NCI-H1930 (cell line): Measurements from ENCODE around the gene SMC4.

ENCODE experiments used
- DNase-seq, 2 experiments: peaks; one replicate each; lab custom pipeline; 2025; lab: John Stamatoyannopoulos, UW

The SMC4 gene

DNA sequence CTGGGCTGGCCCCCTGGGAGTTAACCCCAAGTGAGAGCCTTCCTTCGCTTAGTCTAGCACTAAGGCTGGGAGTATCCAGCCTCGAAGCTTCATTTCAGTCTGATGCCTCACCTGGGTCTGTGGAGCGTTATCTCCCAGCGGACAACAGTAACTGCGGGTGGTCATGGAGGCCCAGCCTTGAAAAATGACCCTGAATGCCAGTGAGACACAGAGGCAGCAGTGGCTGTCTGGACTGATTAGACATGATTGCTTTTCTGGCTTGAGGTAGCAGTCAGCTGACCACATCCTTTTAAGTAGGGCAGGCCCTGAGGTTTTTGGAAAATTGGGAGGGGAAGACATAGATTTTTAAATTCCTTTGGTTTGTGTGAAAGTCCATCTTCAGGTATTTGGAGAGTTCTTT is 78.3 kb downstream of the SMC4 start:
- DNase-seq: no peak

DNA sequence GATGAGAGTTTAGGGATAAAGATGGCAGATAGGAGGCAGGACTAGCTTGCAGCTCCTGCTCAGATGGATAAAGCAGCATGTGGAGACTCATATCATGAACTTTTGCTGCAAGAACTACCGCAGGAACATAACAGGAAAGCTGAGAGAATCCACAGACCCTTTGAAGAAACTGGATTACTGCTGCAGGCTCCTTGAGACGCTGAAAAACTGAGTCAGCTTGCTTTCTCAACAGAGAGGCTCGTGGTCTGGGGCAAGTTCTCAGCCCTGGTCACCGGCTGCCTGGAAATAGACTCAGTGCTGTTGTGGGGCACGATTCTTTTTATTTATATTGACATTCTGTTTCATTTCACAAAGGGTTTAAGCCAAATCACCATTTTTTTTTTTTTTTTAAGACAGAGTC is 78.9 kb downstream of the SMC4 start:
- no peak for DNase-seq

DNA sequence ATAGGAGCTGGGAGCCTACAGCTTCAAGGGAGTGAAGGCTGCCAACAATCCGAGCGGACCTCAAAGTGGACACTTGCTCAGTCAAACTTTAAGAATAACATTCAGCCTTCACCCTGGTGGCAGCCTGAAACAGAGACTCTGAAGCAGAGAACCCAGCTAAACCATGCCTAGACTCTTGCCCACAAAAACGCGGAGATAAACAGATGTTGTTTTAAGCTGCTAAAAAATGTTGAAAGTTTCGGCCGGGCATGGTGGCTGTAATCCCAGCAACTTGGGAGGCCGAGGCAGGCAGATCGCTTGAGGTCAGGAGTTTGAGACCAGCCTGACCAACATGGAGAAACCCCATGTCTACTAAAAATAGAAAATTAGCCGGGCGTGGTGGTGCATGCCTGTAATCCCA is 79.9 kb downstream of the SMC4 start:
- DNase-seq: no peak

DNA sequence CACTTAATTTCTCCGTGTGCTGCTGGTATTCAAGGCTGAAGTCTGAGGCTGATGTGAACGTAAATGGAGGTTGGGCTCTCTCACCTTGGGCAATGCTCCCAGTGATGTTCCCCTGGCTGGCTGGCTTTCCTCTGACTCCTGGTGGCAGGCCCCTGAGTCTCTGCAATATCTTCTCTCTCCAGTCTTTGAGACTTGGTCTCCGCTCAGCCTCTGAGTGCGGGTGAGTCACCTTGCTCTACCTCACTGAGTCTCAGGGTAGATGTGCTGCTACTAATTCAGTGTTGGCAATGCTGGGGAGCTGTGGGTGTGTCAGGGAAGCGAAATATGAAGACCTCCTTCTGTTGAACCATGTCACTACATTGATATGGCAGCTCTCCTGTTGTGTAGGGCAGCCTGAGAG is 81.5 kb downstream of the SMC4 start:
- DNase-seq: no peak

DNA sequence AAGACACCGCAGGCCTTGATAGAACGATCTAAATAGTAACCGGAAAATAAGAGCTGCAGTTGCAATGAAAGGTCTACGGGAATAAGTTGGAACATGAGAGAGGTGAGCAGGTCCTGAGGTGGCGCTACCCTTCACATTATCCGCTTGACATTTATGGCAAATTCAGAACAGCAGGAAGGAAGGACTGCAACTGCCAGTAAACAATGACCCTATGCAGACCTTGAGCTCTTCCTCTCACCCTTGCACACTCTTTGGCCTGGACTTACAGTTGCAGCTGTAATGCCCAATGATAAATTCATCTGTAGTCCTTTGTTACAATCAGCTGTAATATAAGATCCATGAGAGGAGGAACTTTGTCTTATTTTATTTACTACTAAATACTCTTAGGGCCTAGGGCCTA is 82.4 kb downstream of the SMC4 start:
- no peak for DNase-seq

DNA sequence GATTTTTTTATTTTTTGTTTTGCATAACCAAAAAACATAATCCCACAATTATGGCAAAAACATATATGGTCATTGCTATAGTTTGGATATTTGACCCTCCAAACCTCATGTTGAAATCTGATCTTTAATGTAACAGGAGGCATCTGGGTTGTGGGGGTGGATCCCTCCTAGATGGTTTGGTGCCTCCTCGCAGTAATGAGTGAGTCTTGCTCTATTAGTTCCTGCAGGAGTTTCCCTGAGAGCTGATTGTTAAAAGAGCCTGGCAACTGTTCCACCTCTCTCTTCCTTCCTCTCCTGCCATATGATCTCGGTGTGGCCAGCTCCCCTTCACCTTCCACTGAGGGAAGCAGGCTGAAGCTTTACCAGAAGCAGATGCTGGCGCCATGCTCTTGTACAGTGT is 83.3 kb downstream of the SMC4 start:
- no peak for DNase-seq
